HG02623 (cell line): Measurements from ENCODE around the gene ATF1.
"Not testable (repeated sequence)": the region's sequence is repeated elsewhere in the genome, so short reads cannot be mapped to it uniquely, and the experiment has no call there.

Experiments used
- ATAC-seq: cut with Tn5 transposase; IDR thresholded peaks from one replicate; pipeline ENCODE4 v1.9.1; 2021; ENCODE audit warnings: moderate library complexity; ENCODE audit not compliant: unreplicated experiment

Gene ATF1

DNA sequence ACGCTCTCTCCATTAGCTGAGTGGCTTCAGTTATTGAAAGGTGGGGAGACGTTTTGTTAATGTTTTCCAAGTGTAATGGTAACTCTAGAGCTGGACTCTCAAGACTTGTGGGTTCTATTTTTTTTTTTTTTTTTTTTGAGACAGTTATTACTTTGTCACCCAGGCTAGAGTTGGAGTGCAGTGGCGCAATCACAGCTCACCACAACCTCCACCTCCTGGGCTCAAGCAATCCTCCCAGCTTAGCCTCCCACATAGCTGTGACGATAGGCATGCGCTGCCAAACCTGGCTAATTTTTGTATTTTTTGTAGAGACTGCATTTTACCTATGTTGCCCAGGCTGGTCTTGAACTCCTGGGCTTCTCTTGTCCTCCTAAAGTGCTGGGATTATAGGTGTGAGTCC is 26.2 kb downstream of the ATF1 start:
- ATAC-seq, result no peak

DNA sequence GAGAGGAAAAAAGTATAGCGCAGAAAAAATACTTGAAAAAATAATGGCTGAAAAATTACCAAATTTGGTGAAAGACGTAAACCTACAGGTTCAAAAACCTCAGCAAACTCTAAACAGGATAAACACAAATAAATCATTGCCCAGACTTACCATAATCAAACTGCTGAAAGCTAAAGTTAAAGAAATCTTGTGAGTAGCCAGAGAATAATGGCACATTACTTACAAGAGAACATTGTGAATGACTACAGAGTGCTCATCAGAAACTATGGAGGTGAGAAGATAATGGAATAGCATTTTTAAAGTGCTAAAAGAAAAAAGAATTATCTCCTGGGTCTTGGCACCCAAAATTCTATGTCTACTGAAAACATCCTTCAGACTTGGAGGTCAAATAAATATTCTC is 36.0 kb downstream of the ATF1 start:
- no peak for ATAC-seq

DNA sequence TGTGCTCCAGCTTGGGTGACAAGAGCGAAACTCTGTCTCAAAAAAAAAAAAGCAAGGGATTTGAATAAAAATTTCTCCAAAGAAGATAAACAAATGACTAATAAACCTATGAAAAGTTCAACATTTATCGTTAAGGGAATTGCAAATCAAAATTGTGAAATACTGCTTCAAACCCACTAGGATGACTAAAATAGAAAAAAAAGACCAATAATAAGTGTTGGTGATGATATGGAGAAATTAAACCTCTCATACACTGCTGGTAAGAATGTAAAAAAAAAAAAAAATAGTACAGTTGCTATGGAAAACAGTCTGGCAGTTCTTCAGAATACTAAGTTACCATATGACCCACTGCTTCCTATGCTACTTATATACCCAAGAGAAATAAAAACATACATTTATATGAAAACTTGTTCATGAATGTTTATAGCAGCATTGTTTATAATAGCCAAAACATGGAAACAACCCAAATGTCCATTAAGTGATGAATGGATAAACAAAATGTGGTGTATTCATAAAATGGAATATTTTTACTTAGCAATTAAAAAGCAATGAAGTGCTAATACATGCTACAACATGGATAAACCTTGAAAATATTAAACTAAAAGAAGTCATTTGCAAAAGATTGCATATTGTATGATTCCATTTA is 39.5 kb downstream of the ATF1 start:
- no peak for ATAC-seq

DNA sequence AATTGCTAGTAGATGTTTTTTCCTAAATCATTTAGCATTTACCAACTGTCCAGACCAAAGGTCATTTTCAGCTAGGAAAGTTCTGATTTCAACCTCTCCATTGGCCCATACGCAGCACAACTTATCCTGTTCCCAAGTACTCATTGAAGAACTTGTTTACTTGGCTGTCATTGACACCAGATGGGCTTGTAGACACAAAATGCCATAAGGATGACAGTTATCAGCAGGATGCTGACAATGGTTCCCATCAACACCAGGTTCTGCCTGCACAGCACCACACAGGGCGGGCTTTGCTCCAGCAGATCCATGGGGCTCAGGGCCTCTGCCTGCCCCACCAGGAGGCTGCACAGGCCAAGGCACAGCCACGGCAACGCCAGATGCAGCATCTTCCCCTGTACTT is 42.3 kb downstream of the ATF1 start:
- no peak for ATAC-seq

DNA sequence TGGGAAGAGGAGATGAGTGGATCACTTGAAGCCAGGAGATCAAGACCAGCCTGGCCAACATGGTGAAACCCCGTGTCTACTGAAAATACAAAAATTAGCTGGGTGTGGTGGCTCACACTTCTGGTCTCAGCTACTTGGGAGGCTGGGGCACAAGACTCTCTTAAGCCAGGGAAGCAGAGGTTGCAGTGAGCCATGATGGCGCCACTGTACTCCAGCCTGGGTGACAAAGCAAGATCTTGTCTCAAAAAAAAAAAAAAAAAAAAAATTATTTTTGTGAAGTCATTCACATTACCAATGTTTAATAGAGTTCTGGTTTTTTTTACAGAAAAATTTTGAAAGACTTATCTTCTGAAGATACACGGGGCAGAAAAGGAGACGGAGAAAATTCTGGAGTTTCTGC is 45.2 kb downstream of the ATF1 start:
- not testable (repeated sequence) for ATAC-seq

DNA sequence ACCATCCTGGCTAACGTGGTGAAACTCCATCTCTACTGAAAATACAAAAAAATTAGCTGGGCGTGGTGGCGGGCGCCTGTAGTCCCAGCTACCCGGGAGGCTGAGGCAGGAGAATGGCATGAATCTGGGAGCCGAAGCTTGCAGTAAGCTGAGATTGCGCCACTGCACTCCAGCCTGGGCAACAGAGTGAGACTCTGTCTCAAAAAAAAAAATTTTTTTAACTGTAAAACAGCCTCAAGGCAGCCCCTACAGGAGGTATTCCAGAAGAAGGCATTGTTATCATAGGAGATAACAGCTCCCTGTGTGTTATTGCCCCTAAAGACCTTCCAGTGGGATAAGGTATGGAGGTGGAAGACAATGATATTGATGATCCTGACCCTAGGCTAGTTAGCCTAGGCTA is 51.0 kb downstream of the ATF1 start:
- not testable (repeated sequence) for ATAC-seq

DNA sequence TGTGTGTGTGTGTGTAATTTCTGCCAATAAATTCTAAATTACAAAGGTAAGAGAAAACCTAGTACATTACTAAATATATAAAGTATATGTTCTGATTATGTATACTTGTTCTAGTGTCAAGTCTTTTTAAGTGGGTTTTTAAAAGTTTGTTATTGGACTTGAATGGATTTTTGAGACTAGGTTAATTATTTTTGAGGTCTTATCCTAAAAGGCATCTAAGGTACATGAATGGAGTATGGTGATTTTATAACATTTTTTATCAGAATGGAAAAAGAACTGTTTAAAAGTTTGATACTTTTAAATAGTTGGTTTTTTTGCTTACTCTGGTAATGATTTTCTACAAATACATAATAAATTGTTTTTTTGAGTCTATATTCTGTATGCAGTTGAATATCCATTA is 56.3 kb downstream of the ATF1 start:
- no peak for ATAC-seq

DNA sequence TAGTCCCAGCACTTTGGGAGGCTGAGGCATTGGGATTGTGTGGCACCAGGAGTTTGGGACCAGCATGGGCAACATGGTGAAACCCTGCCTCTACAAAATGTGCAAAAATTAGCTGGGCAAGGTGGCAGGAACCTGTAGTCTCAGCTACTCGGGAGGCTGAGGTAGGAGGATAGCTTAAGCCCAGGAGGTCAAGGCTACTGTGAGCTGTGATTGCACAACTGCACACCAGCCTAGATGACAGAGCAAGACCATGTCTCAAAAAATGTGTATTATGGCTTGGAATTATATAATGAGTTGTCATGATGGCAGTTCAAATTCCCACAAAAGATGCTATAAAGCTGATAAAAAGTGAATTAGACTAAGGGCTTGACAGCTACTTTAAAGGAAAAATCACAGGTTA is 58.2 kb downstream of the ATF1 start:
- ATAC-seq, result no peak

DNA sequence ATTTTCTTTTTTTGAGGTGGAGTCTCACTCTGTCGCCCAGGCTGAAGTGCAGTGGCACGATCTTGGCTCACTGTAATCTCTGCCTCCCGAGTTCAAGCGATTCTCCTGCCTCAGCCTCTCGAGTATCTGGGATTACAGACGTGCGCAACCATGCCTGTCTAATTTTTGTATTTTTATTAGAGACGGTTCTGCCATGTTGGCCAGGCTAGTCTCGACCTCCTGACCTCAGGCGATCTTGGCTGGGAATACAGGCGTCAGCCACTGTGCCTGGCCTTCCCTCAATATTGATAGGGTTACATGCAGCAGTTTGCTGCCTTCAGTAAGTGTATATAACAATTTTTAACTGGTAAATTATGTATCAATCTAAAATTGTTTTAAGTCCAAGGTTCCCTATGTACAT is 59.8 kb downstream of the ATF1 start:
- ATAC-seq, result not testable (repeated sequence)

DNA sequence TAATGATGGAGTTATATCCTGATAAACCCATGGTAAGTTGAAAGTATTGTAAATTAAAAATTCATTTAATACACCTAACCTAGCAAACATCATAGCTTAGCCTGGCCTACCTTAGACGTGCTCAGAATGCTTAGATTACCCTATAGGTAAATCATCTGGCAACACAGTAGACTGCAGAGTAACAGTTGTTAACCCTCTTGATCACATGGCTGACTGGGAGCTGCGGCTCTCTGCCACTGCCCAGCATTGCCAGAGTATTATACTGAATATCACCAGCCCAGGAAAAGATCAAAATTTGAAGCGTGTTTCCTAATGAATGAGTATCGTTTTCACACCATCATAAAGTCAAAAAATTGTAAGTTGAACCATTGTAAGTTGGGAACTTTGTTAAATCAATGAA is 61.0 kb downstream of the ATF1 start:
- ATAC-seq, result no peak

DNA sequence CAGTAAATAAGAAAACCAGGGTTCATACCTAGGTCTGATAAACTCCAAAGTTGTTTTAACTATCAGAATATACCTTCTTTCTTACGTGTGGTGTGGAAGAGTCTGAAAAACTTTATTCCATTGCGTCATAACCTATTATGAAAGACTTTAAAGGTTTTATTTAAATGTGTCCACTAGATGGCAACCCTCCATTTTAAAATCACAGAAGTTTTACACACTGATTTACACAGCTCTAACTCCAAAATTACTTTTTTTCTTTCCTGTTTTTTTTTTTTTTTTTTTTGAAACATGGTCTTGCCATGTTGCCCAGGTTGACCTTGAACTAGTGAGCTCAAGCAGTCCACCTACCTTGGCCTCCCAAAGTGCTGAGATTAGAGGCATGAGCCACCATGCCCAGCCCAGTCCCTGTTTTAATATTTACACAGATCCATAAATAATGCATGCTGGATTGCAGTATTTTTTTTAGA is 61.5 kb downstream of the ATF1 start:
- no peak for ATAC-seq

DNA sequence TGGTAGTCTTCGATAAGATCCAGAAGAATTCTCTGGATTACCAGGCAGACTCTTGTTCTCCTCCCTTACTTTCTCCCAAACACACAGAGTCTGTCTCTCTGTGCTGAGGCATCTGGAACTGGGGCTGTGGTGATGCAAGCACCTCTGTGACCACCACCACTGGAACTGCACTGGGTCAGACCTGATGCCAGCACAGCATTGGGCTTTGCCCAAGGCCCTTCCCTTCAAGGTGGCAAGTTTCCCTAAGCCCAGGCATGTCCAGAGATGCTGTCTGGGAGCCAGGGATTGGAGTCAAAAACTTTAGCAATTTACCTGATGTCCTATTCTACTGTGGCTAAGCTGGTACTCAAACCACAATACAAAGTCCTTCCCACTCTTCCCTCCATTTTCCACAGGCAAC is 64.2 kb downstream of the ATF1 start:
- no peak for ATAC-seq

DNA sequence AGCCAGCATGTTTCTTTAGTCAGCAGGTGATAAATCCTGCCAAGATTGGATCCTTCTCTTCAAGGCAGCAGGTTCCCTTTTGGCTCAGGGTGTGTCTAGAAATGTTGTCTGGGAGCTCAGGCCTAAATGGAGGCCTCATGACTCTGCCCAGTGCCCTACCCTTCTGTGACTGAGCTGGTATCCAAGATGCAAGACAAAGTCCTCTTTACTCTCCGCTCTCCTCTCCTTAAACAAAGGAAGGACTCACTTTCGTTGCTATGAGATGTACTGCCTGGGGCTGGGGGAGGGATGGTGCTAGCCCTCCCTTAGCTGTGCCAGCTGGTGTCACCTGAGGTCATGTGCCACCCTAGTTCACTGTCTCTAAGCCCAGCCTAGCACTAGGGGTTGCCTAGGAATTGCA is 65.0 kb downstream of the ATF1 start:
- ATAC-seq, result no peak

DNA sequence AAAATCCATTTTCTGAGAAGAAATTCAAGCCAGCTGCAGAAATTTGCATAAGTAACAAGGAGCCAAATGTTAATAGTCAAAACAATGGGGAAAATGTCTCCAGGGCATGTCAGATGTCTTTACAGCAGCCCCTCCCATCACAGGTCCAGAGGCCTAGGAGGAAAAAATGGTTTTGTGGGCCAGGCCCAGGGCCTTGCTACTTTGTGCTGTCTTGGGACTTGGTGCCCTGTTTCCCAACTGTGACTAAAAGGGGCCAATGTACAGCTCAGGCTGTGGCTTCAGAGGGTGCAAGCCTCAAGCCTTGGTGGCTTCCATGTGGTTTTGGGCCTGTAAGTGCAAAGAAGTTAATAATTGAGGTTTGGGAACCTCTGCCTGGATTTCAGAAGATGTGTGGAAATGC is 69.9 kb downstream of the ATF1 start:
- not testable (repeated sequence) for ATAC-seq

DNA sequence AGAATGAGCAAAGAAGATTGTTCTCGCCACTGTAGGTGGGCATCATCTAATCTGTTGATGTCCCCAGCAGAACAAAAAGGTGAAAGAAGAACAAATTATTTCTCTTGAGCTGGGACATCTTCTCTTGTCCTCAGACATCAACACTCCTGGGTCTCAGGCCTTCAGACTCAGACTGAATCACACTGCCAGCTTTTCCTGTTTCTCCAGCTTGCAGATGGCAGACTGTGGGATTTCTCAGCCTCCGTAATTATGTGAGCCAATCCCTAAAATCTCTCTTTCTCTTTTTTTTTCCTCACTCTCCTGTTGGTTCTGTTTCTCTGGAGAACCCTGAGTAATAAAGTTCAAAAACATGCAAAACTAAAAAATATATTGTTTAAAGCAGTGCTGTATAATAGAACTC is 75.1 kb downstream of the ATF1 start:
- no peak for ATAC-seq

DNA sequence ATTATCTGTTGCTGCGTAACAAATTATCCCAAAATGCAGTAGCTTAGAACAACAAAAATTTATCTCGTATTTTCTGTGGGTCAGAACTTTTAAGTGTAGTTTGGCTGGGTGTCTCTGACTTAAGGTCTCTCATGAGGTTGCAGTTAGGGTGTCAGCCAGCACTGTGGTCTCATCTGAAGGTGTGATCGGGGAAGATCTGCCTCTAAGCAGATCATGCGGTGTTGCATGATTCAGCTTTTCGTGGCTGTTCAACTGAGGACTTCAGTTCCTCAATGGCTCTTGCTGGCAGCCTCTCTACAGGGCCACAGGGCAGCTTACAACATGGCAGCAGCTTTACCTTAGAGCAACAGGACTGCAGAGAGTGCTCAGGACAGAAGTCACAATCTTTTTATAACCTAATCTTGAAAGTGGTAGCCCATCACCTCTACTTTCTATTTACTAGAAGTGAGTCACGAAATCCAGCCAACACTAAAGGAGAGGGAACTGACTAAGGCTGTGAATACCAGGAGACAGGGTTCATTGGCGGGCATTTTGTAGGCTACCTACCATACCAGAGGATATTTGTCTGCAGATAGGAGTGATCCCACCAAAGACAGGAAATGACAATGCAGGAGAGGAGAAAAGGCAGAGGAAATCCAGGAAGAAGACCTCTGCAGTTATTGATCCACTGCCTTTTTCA is 77.0 kb downstream of the ATF1 start:
- no peak for ATAC-seq

DNA sequence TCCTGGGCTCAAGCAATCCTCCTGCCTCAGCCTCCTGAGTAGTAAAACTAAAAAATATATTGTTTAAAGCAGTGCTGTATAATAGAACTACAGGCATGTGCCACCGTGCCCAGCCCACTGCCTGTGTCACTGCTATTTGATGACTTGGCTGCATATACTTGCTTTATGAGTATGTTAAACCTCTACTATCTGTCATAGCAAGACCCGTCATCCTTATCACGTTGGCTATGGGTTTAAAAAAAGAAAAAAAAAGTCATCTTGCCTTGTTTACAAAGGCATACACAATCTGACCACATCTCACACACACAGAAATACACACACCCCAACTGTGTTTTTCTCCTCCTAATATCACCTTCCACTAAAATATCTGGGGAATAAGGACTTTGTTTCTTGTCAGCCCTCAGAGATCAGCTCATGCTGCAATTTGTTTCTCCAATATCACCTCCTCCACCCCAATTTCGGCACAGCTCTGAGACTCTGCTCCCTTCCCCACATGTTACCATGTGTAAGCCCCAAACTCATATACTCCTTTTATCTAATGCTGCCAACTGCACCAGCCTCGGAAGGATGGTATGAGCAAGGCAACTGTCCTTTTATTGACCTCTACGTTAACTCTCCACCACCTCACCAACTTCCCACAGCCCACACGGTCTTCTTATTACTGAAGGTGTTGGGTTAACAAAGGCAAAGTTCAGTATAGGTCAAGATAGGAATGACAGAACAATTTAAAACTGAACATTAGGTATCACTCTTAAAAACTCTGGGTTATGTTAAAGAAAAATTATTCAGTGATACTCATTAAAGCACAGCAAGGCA is 78.0 kb downstream of the ATF1 start:
- no peak for ATAC-seq

DNA sequence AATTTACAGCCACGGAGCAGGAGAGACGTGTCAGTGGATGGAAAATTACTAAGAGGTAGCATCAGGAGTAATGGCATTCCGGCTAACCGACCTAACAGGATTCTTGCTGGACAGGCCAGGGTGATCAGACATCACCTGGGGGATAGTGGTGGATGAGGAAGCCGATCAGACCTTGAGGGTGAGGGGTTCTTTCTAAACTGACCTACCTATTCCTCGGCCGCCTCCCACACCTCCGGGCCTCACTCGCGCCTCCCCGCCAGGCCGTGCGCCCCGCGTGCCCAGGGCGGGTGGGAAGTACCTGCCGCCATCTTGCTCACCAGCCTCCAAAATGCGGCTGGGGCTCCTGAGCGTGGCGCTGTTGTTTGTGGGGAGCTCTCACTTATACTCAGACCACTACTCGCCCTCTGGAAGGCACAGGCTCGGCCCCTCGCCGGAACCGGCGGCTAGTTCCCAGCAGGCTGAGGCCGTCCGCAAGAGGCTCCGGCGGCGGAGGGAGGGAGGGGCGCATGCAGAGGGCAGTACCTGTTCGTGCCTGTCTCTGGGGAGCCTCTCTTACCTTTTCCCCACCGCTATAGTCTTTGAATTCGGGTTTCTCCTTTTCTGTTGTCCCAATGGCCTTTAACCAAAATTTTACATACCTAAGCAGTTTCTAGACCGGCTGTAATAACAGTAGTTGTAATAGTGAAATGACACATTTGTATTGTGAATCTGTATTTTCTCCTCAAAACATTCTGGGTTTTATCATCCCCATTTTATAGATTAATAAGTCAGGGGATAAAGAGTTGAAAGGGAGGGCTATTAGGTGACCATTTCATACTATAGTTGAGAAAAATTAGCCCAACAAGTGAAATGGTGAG is 79.0 kb downstream of the ATF1 start, which contains the start of gene TMPRSS12:
Gene TMPRSS12, plus strand, starts transcription at position 290 of the 857 bp plus-strand sequence. Its CDS starts 39 bp downstream, at position 329.
- ATAC-seq, result no peak

DNA sequence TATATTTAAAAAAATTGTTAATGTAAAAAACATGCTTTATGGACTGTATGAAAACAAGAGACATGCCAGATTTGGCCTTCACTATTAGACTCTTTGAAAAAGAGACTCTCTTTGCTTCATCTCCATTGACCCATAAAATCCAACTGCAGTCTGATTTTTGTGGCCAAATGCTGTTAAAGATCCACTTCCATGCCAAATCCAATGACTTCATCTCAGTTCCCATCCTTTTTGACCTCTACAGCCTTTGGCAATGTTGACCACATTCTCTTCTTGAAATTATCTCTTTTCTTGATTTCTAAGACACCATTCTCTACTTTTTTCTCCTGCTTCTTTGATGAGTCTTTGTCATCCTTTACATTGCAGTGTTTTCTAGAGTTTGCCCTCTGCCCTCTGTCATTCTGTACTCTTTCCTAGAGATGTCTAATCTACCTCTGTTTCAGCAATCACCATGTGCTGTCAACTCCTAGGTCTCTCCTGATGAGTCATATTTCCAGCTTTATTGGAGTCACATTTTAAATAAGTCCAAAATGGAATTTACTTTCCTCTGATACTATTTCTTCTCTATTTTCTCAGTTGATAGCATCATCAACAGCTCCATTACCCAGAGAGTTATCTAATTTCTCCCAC is 81.2 kb downstream of the ATF1 start:
- no peak for ATAC-seq

DNA sequence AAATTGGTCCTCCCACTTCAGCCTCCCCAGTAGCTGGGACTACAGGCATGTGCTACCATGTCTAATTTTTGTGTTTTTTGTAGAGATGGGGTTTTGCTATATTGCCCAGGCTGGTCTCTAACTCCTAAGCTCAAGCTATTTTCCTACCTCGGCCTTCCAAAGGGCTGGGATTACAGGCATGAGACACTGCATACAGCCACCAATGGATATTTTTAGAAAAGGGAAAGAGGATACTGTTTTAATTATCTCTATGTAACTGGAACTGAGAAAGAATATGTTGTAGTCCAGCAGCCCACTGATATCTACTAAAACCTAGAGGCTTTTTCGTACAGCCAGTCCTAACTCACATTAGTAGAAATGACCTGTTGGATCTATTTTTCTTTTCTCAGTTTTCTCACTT is 85.1 kb downstream of the ATF1 start:
- no peak for ATAC-seq
